Mesothelial cell of epicardium (in vitro differentiated cells): ENCODE data around the gene ZNF76. TPM values are rescaled to one million over a fixed set of nuclear protein-coding genes. Genes with fewer than 3 reads are reported as not detected.

Experiments used
- DNase-seq, 2 experiments: peaks; one replicate each; pipeline ENCODE4 v3.0.0; 2021; ENCODE audit warnings: low spot score in 2 of 2; ENCODE audit not compliant: unreplicated experiment in 2 of 2
- H3K27ac Mint-ChIP-seq: 2 replicates; pipeline ENCODE4 v1.8.0; 2021; ENCODE audit warnings: mixed read lengths
- H3K27me3 Mint-ChIP-seq: 2 replicates; pipeline ENCODE4 v1.8.0; 2021; ENCODE audit warnings: low read depth, mixed read lengths
- H3K36me3 Mint-ChIP-seq: 2 replicates; pipeline ENCODE4 v1.8.0; 2021; ENCODE audit warnings: mixed read lengths
- H3K4me1 Mint-ChIP-seq: 2 replicates; pipeline ENCODE4 v1.8.0; 2021; ENCODE audit warnings: mixed read lengths
- H3K4me3 Mint-ChIP-seq: 2 replicates; pipeline ENCODE4 v1.8.0; 2021; ENCODE audit warnings: mild to moderate bottlenecking, moderate library complexity, mixed read lengths
- H3K9me3 Mint-ChIP-seq: 2 replicates; pipeline ENCODE4 v1.8.0; 2021; ENCODE audit warnings: mixed read lengths
- CTCF ChIP-seq: fragments of 200-600 bp; sonication (generic); IDR thresholded peaks from one replicate; pipeline ENCODE4 v1.5.0; 2021; ENCODE audit warnings: antibody characterized with exemption; ENCODE audit not compliant: unreplicated experiment
- total RNA-seq: library from RNA; stranded (reverse); gene quantifications from 3 replicates; pipeline ENCODE4 v1.2.1, GENCODE V29; 2021

The ZNF76 gene
- total RNA-seq, 1 donor from 2014 or later = 58.3 TPM

- DNase-seq = no peak
- no peak for TF ChIP-seq CTCF
- Mint-ChIP-seq H3K4me1 (peaks cover 14% of the 10 kb centered on the region), H3K9me3 (no peaks in the 10 kb centered on the region), H3K4me3 (no peak overlapping the region), H3K27me3 (no peaks in the 10 kb centered on the region), H3K36me3 (peaks cover 15% of the 10 kb centered on the region), H3K27ac (no peak overlapping the region)
These were observed 16.1 kb upstream of the ZNF76 start for GRCh38 chr6:35243386-35243958.

GRCh38 chr6:35244551-35244950 is 15.0 kb upstream of the ZNF76 start:
- Mint-ChIP-seq H3K9me3 (no peaks in the 10 kb centered on the region), H3K4me3 (no peak overlapping the region), H3K27me3 (no peaks in the 10 kb centered on the region), H3K4me1 (peaks cover 4% of the 10 kb centered on the region), H3K36me3 (peaks cover 17% of the 10 kb centered on the region), H3K27ac (no peak overlapping the region)
- DNase-seq = no peak
- no peak for TF ChIP-seq CTCF

- H3K36me3 Mint-ChIP-seq = peaks cover 23% of the 10 kb centered on the region
- no peak overlapping the region for H3K27ac Mint-ChIP-seq
- no peaks in the 10 kb centered on the region for H3K27me3 Mint-ChIP-seq
- DNase-seq = no peak
- H3K4me3 Mint-ChIP-seq = no peak overlapping the region
- H3K4me1 Mint-ChIP-seq = no peaks in the 10 kb centered on the region
- no peak for TF ChIP-seq CTCF
- H3K9me3 Mint-ChIP-seq = no peaks in the 10 kb centered on the region
These were observed 11.8 kb upstream of the ZNF76 start for GRCh38 chr6:35247642-35248231.

GRCh38 chr6:35248300-35248699 is 11.2 kb upstream of the ZNF76 start:
- peaks cover 23% of the 10 kb centered on the region for H3K36me3 Mint-ChIP-seq
- no peaks in the 10 kb centered on the region for H3K9me3 Mint-ChIP-seq
- no peak for DNase-seq
- no peak for TF ChIP-seq CTCF
- no peak overlapping the region for H3K4me3 Mint-ChIP-seq
- no peaks in the 10 kb centered on the region for H3K4me1 Mint-ChIP-seq
- H3K27me3 Mint-ChIP-seq = no peaks in the 10 kb centered on the region
- H3K27ac Mint-ChIP-seq = no peak overlapping the region

- H3K36me3 Mint-ChIP-seq = peaks cover 22% of the 10 kb centered on the region
- no peak overlapping the region for H3K27ac Mint-ChIP-seq
- H3K4me3 Mint-ChIP-seq = no peak overlapping the region
- TF ChIP-seq CTCF = no peak
- no peaks in the 10 kb centered on the region for H3K27me3 Mint-ChIP-seq
- DNase-seq = no peak
- no peaks in the 10 kb centered on the region for H3K9me3 Mint-ChIP-seq
- H3K4me1 Mint-ChIP-seq = no peaks in the 10 kb centered on the region
These were observed 10.6 kb upstream of the ZNF76 start for GRCh38 chr6:35248965-35249364.
